Stimulated activated naive CD8-positive, alpha-beta T cell treated with anti-CD3 and anti-CD28 coated beads, Interleukin-15, Interleukin-2, amounts not matched to agents 100 U/mL and 50 U/mL, for 24 hours (primary cell): ENCODE measurements around the gene RUFY3.

ENCODE experiments used
- ATAC-seq: fragments of 150-1000 bp; cut with Tn5 transposase; one replicate; pipeline ENCODE4 v1.10.0; 2021
- DNase-seq: peaks from one replicate; pipeline ENCODE4 v3.0.0; 2021

Gene RUFY3

GRCh38 chr4:70842761-70843435 is 121.1 kb downstream of the RUFY3 start:
- ATAC-seq = peak; percentile 62
- peak; percentile 20 for DNase-seq

DNA sequence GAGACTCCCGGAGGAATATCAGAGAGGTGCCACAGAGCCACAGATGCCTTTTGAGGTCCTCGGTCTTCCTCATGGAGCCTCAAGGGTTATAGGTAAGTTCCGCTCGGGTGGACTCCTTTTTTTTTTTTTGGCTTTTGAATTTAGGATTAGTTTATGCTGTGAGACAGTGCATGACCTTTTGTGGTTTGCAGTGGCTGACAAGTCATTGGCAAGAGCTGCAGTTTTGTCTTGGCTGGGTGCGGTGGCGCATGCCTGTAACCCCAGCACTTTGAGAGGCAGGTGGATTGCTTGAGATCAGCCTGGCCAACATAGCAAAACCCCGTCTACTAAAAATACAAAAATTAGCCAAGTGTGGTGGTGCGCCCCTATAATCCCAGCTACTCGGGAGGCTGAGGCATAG is 122.4 kb downstream of the RUFY3 start:
- DNase-seq = peak; percentile 54
- ATAC-seq = peak; percentile 38

- DNase-seq (no peak), ATAC-seq (no peak)
These were observed 127.5 kb downstream of the RUFY3 start for GRCh38 chr4:70849291-70849690.

GRCh38 chr4:70855464-70855863 is 133.7 kb downstream of the RUFY3 start:
- ATAC-seq = no peak

More at GRCh38 chr4:70855464-70855863, 133.7 kb downstream of the RUFY3 start:
- DNase-seq = no peak
